ENCODE measurements around the gene PRRT4.

GRCh38 chr7:128396357-128396756, 34.9 kb upstream of the PRRT4 start:
- TF ChIP-seq, protein P1, sequence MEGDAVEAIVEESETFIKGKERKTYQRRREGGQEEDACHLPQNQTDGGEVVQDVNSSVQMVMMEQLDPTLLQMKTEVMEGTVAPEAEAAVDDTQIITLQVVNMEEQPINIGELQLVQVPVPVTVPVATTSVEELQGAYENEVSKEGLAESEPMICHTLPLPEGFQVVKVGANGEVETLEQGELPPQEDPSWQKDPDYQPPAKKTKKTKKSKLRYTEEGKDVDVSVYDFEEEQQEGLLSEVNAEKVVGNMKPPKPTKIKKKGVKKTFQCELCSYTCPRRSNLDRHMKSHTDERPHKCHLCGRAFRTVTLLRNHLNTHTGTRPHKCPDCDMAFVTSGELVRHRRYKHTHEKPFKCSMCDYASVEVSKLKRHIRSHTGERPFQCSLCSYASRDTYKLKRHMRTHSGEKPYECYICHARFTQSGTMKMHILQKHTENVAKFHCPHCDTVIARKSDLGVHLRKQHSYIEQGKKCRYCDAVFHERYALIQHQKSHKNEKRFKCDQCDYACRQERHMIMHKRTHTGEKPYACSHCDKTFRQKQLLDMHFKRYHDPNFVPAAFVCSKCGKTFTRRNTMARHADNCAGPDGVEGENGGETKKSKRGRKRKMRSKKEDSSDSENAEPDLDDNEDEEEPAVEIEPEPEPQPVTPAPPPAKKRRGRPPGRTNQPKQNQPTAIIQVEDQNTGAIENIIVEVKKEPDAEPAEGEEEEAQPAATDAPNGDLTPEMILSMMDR (conservative IDR thresholded peaks at IDR 0.05): no peak
- no peak for TF ChIP-seq EZH2 (IDR thresholded peaks at IDR 0.05; ENCODE audit: low read depth)

Measured in PC-9 (cell line).